Activated CD8-positive, alpha-beta memory T cell treated with anti-CD3 and anti-CD28 coated beads, Interleukin-2, amount 50 U/mL, for 1 hour (primary cell): ENCODE measurements around the gene MARCHF5.

Experiments used
- DNase-seq: peaks from one replicate; pipeline ENCODE4 v3.0.0-alpha.2; 2020; ENCODE audit errors: extremely low read depth

The MARCHF5 gene

GRCh38 chr10:92290837-92291615 lies at the start of gene MARCHF5, which contains the start of gene CPEB3:
TSS of gene MARCHF5 (plus strand) at chr10:92291167. CDS start at chr10:92291495, 328 bp downstream.
TSS of gene CPEB3 (minus strand) at chr10:92291078. CDS start at chr10:92240350, 50,728 bp downstream.
- DNase-seq: peak; percentile 78

GRCh38 chr10:92241501-92241900 lies 49.5 kb upstream of the MARCHF5 start:
- no peak for DNase-seq

- DNase-seq: no peak
Measured at GRCh38 chr10:92242380-92242779, 48.6 kb upstream of the MARCHF5 start.

- DNase-seq: no peak
Measured at GRCh38 chr10:92242910-92243671, 47.9 kb upstream of the MARCHF5 start.

GRCh38 chr10:92244796-92245195 lies 46.2 kb upstream of the MARCHF5 start:
- DNase-seq: no peak

- DNase-seq: no peak
Measured at GRCh38 chr10:92248566-92248965, 42.4 kb upstream of the MARCHF5 start.

- DNase-seq: no peak
Measured at GRCh38 chr10:92263396-92263795, 27.6 kb upstream of the MARCHF5 start.

GRCh38 chr10:92264249-92264648 lies 26.7 kb upstream of the MARCHF5 start:
- no peak for DNase-seq

GRCh38 chr10:92265687-92266258 lies 25.2 kb upstream of the MARCHF5 start:
- no peak for DNase-seq

GRCh38 chr10:92267343-92267742 lies 23.6 kb upstream of the MARCHF5 start:
- DNase-seq: no peak

- DNase-seq: no peak
Measured at GRCh38 chr10:92268748-92269147, 22.2 kb upstream of the MARCHF5 start.

GRCh38 chr10:92274071-92274470 lies 16.9 kb upstream of the MARCHF5 start:
- no peak for DNase-seq

- DNase-seq: no peak
Measured at GRCh38 chr10:92278996-92279696, 11.8 kb upstream of the MARCHF5 start.

- no peak for DNase-seq
Measured at GRCh38 chr10:92284112-92284704, 6.8 kb upstream of the MARCHF5 start.

GRCh38 chr10:92290076-92290836 lies 711 bp upstream of the MARCHF5 start:
- no peak for DNase-seq

GRCh38 chr10:92291616-92291865 lies 574 bp downstream of the MARCHF5 start:
- no peak for DNase-seq

GRCh38 chr10:92291921-92292845 lies 1.2 kb downstream of the MARCHF5 start:
- DNase-seq: no peak

- no peak for DNase-seq
Measured at GRCh38 chr10:92298487-92298886, 7.5 kb downstream of the MARCHF5 start.

GRCh38 chr10:92303096-92303495 lies 12.1 kb downstream of the MARCHF5 start:
- no peak for DNase-seq

GRCh38 chr10:92304061-92304460 lies 13.1 kb downstream of the MARCHF5 start:
- no peak for DNase-seq
